HL-60/S4 (cell line): ENCODE results near the gene TEX54.
"Not testable (repeated sequence)": the region's sequence is repeated elsewhere in the genome, so short reads cannot be mapped to it uniquely, and the experiment has no call there.

Experiments used
- in situ Hi-C: fragments of 300-500 bp; cut with MboI; formaldehyde crosslinking; loops from 2 replicates; pipeline ENCODE4 v1.14.3; 2022; ENCODE audit warnings: low sequenced_read_pairs

The TEX54 gene

GRCh38 chr11:62856333-62856895, 23.8 kb upstream of the TEX54 start:
- in situ Hi-C loops = no loop called here

- in situ Hi-C loops = no loop called here
Measured at GRCh38 chr11:62855571-62856332, 23.1 kb upstream of the TEX54 start.

GRCh38 chr11:62854825-62855570, 22.4 kb upstream of the TEX54 start:
- in situ Hi-C loops = no loop called here

- in situ Hi-C loops = no loop called here
Measured at GRCh38 chr11:62854013-62854824, 21.6 kb upstream of the TEX54 start.

- in situ Hi-C loops = no loop called here
Measured at GRCh38 chr11:62853279-62853965, 20.8 kb upstream of the TEX54 start.

GRCh38 chr11:62852523-62853188, 20.0 kb upstream of the TEX54 start:
- in situ Hi-C loops = no loop called here

- in situ Hi-C loops = no loop called here
Measured at GRCh38 chr11:62851807-62852522, 19.3 kb upstream of the TEX54 start.

GRCh38 chr11:62850911-62851806, 18.5 kb upstream of the TEX54 start:
- in situ Hi-C loops = no loop called here

- in situ Hi-C loops = no loop called here
Measured at GRCh38 chr11:62847767-62848314, 15.2 kb upstream of the TEX54 start.

GRCh38 chr11:62846177-62846576, 13.5 kb upstream of the TEX54 start:
- in situ Hi-C loops = no loop called here

- in situ Hi-C loops = no loop called here
Measured at GRCh38 chr11:62844154-62844553, 11.5 kb upstream of the TEX54 start.

- in situ Hi-C loops = no loop called here
Measured at GRCh38 chr11:62843466-62843865, 10.8 kb upstream of the TEX54 start.

GRCh38 chr11:62842891-62843290, 10.2 kb upstream of the TEX54 start:
- in situ Hi-C loops = not testable (repeated sequence)

GRCh38 chr11:62842171-62842741, 9.6 kb upstream of the TEX54 start:
- in situ Hi-C loops = no loop called here

GRCh38 chr11:62841361-62842170, 8.9 kb upstream of the TEX54 start:
- in situ Hi-C loops = no loop called here

- in situ Hi-C loops = not testable (repeated sequence)
Measured at GRCh38 chr11:62840721-62841360, 8.2 kb upstream of the TEX54 start.
